C4-2B (cell line): ENCODE data around the gene INO80D.

Experiments
- CTCF ChIP-seq: fragments of 450-650 bp; conservative IDR thresholded peaks from 2 replicates; pipeline ENCODE4 v1.5.1; 2017; ENCODE audit warnings: mild to moderate bottlenecking
- ZFX ChIP-seq: fragments of 450-650 bp; IDR thresholded peaks from 2 replicates; pipeline ENCODE4 v1.6.1; 2017

- no peak for TF ChIP-seq CTCF
- TF ChIP-seq ZFX: no peak
These were observed 10.9 kb upstream of the INO80D start for GRCh38 chr2:206096876-206097275.
